WTC11 (cell line): ENCODE results near the gene TNNT3.

Experiments used
- NFATC4 ChIP-seq: fragments of 250-450 bp; sonication (Bioruptor Pico); IDR thresholded peaks from 2 replicates; pipeline ENCODE4 v1.9.0; 2021; ENCODE audit warnings: mild to moderate bottlenecking
- TCF7 ChIP-seq: sonication (generic); formaldehyde crosslinking; IDR thresholded peaks from 2 replicates; pipeline ENCODE4 v1.8.0; 2022; ENCODE audit warnings: mild to moderate bottlenecking, low read depth, missing genetic modification reagents, moderate library complexity
- TF ChIP-seq, protein P1 (sequence below): fragments of 200-600 bp; IDR thresholded peaks from 2 replicates; pipeline ENCODE4 v1.8.0; 2022; ENCODE audit warnings: antibody characterized with exemption
- TF ChIP-seq, protein P2 (sequence below): fragments of 250-450 bp; sonication (Bioruptor Pico); IDR thresholded peaks from 2 replicates; pipeline ENCODE4 v1.9.0; 2021; ENCODE audit warnings: mild to moderate bottlenecking

DNA sequence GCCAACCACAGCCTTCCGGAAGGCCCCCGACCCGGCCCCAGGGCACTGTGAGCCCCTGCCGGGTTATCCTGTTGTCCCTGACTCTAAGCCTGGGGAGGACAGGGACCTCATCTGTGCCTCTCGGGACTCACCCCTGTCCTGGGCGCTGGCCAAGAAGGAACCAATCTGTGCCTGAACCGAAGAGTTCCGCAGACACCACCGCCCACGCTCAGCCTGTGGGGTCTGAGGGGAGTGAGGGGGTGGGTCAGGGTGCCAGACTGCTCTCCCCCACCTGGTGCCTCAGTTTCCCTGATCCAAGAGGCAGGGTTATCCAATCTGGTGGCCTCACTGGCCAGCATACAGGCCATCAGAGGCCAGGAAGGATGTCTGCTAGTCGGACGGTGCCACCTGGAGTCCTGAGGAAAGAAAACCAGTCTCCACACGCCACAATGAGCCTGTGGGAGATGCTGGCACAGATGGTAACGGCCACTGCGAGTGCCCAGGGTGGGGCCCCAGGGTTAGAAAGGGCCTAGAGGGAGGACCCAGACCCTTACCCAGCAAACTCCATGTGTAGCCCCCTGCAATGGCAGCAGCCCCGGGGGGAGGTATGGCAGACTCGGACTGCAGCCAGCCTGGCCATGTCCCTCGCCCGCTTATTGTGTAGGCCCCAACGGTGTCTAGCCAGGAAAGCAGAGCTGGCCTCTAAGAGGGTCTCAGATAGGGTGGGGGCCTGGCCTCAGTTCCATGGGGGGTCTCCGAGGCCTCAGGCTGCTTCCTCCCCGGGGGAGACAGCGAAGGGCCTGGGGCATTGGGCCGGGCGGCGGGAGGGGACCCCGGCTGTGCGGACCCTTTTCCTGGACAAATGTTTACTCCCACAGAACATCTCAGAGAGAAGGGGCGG lies 827 bp upstream of the TNNT3 start:
- TF ChIP-seq, protein P1, sequence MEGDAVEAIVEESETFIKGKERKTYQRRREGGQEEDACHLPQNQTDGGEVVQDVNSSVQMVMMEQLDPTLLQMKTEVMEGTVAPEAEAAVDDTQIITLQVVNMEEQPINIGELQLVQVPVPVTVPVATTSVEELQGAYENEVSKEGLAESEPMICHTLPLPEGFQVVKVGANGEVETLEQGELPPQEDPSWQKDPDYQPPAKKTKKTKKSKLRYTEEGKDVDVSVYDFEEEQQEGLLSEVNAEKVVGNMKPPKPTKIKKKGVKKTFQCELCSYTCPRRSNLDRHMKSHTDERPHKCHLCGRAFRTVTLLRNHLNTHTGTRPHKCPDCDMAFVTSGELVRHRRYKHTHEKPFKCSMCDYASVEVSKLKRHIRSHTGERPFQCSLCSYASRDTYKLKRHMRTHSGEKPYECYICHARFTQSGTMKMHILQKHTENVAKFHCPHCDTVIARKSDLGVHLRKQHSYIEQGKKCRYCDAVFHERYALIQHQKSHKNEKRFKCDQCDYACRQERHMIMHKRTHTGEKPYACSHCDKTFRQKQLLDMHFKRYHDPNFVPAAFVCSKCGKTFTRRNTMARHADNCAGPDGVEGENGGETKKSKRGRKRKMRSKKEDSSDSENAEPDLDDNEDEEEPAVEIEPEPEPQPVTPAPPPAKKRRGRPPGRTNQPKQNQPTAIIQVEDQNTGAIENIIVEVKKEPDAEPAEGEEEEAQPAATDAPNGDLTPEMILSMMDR: no peak
- TF ChIP-seq, protein P2, sequence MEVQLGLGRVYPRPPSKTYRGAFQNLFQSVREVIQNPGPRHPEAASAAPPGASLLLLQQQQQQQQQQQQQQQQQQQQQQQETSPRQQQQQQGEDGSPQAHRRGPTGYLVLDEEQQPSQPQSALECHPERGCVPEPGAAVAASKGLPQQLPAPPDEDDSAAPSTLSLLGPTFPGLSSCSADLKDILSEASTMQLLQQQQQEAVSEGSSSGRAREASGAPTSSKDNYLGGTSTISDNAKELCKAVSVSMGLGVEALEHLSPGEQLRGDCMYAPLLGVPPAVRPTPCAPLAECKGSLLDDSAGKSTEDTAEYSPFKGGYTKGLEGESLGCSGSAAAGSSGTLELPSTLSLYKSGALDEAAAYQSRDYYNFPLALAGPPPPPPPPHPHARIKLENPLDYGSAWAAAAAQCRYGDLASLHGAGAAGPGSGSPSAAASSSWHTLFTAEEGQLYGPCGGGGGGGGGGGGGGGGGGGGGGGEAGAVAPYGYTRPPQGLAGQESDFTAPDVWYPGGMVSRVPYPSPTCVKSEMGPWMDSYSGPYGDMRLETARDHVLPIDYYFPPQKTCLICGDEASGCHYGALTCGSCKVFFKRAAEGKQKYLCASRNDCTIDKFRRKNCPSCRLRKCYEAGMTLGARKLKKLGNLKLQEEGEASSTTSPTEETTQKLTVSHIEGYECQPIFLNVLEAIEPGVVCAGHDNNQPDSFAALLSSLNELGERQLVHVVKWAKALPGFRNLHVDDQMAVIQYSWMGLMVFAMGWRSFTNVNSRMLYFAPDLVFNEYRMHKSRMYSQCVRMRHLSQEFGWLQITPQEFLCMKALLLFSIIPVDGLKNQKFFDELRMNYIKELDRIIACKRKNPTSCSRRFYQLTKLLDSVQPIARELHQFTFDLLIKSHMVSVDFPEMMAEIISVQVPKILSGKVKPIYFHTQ (CRISPR knock-in tag): no peak
- no peak for TF ChIP-seq TCF7 (CRISPR knock-in tag)
- no peak for TF ChIP-seq NFATC4 (CRISPR knock-in tag)
